OCI-LY1 (cell line): ENCODE results near the gene CALU.

ENCODE experiments used
- CTCF ChIP-seq: fragments of 200-600 bp; sonication (generic), shearing (Covaris generic); IDR thresholded peaks from 2 replicates; pipeline ENCODE4 v1.5.1; 2017; ENCODE audit warnings: mild to moderate bottlenecking, antibody characterized with exemption, low read length, moderate library complexity, mixed read lengths
- EZH2 ChIP-seq: fragments of 200-600 bp; sonication (generic), shearing (Covaris generic); IDR thresholded peaks from 2 replicates; pipeline ENCODE4 v1.8.0; 2017; ENCODE audit warnings: borderline replicate concordance, mixed run types, mild to moderate bottlenecking, antibody characterized with exemption, low read length, moderate library complexity, mixed read lengths

- TF ChIP-seq CTCF (no peak), EZH2 (no peak)
These were observed 38.3 kb downstream of the CALU start for GRCh38 chr7:128777156-128778123.
